HG03280 (cell line): ENCODE results near the gene SMIM32.

Experiments
- ATAC-seq: cut with Tn5 transposase; IDR thresholded peaks from one replicate; pipeline ENCODE4 v1.9.1; 2021; ENCODE audit warnings: mild to moderate bottlenecking, moderate library complexity; ENCODE audit not compliant: unreplicated experiment

The SMIM32 gene

DNA sequence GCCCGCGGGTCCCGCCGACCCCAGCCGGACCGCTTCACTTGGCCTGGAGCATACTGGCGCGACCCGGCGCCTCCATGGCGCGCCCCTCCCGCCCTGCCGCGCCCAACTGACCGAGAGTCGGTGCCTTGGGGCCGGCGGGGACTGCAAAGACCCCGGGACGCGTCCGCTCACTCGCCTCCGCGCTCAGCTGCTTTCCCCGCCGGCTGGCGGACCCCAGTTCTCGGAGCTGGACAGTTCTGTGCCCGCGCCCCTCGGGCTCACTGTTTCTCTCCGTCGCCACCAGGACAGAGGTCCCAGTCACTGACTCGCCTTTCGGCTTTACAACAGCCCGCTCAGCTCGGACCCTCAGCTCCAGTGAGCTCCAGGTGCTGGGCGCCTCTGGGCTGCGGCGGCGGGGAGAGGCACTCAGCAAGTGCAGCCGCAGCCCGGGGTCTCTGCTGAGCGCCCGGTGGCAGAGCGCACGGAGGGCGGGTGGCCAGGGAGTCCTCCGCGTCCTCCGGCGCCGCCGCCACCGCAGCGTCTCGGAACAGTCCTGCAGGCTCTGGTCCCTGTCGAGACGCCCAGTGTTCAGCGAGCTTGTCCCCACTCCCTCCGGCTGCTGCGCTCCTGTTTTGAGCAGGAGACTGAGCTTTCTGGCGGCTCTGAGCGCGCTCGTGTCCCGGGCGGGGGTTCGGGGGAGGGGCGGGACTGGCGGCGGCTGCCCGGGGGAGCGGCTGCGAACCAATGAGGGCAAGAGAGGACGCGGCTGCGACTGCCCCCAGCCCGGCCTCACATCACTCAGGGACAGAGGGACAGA, at the start of gene SMIM32:
Gene SMIM32 (minus strand): TSS at position 637 of the 796 bp plus-strand sequence. CDS start 638 bp downstream, outside the sequence.
- no peak for ATAC-seq

DNA sequence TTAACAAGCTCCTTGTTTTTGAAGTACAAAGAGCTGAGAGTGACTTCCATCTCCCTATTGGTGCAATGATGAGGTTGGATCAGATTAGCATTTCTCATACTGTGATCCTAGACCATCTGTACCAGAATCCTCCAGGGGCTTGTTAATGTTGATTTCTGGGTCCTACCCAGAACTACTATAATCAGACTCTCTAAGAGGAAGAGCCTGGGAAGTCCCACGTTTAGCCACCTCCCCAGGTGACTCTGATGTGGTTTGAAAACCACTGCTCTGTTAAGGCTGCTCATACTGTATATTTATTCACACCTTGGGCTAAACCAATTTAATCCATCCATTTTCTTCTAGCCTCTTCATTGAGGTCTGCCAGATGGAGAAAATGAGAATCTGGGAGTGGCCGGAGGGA, 49.6 kb upstream of the SMIM32 start:
- ATAC-seq, result peak; percentile 50

GRCh38 chr5:136242136-136242535, 49.2 kb upstream of the SMIM32 start:
- ATAC-seq, result peak; percentile 47

- ATAC-seq, result no peak
Observed at GRCh38 chr5:136240894-136241293, 47.9 kb upstream of the SMIM32 start.

- no peak for ATAC-seq
Observed at GRCh38 chr5:136236479-136237083, 43.6 kb upstream of the SMIM32 start.

DNA sequence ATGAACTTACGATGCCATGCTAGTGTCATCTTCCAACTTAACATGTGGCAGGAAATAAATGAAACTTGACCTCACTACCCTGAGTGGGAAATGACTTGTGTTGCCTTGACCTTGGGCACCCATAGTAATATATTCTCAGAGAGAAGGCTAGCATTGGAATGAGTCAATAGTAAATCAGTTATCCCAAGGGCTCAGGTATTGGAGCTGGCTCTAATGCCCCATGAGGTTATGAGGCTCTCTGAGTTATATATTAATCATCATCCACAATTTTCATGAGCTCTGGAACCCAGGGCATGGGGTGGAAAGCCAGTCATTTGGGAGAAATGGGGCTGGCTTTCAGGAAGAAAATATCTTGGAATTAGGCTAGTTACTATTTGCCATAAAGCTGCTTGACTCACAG, 42.4 kb upstream of the SMIM32 start:
- no peak for ATAC-seq

DNA sequence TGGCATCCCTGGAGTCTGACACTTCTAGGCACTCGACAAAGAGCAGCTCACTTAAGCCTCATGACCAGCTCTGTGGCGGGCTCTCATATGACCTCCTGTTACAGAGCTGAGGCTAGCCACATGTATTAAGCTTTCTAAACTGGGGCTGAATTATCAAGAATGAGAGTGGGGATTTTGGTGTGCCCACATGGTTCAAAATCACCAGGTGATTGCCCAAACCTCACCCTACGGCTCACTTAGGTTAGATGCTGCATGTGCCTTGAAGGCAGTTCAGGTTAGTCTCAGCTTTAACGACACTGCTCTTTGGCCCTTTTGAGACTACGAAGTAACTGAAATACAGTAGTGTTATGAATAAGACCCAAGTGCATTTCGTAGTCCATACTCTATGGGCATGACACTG, 39.4 kb upstream of the SMIM32 start:
- no peak for ATAC-seq

DNA sequence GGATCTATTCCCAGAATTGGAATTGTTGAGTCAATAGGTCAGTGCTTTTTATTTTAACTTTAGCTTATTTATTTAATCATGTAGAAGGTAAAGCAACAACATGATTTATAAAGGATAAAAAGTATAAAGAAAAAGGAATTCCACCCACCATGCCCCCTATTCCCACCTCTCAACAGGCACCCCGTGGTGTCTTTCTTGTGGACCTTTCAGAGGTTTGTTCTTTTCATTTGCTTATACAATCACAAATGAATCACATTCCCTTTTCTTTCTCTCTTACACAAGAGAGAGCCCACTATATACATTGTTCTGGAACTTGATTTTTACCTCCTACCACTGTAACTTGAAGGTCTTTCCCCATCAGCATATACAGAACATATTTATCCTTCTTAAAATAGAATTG, 37.2 kb upstream of the SMIM32 start:
- ATAC-seq, result no peak

GRCh38 chr5:136228136-136228757, 35.3 kb upstream of the SMIM32 start:
- no peak for ATAC-seq

DNA sequence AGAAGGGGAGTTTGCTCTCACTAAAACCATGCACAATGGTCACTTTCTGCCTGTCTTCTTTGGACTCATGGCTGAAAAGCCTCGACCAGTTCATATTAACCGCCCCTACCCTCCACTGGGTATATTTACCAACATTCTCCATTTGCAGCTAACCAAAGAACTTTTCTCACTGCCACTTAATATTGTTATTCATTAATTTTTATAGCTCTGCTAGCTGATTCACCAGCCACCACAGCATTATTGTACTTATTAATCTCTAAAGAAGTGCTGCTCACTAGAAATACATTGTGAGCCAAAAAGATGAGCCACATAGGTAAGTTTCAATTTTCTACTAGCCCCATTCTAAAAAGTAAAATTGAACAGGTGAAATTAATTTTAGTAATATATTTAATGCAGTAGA, 33.4 kb upstream of the SMIM32 start:
- ATAC-seq, result no peak

- ATAC-seq, result no peak
Observed at GRCh38 chr5:136225796-136226195, 32.8 kb upstream of the SMIM32 start.

DNA sequence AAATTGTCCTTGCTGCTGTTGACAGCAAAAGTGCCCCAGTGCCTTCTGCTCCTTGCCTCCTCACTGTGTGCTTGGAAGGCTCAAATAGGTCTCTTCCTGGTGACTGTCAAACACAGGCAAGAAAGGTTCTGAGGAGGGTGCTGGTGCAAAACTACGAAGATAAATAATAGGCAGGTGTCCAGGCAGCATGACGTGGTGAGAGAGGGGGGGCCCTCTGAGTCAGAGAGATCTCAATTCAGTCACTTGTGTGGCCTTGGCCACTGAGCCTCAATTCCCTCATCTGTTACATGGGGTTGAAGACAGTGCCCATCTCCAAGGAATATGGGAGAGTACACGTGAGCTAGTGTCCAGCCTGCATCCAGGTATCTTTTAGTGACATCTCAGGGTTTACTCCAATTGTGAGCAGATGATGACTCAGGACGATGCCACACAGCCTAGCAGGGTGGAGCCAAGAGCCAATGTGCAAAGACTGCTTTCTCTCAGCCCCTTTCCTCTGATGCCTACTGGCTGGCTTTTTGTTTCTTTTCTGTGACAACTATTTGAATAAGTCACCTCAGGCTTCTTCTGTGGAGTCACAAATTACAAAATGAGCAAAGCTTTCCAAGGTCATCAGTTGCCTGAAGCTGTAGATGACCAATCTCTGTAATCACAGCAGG, 29.7 kb upstream of the SMIM32 start:
- no peak for ATAC-seq

DNA sequence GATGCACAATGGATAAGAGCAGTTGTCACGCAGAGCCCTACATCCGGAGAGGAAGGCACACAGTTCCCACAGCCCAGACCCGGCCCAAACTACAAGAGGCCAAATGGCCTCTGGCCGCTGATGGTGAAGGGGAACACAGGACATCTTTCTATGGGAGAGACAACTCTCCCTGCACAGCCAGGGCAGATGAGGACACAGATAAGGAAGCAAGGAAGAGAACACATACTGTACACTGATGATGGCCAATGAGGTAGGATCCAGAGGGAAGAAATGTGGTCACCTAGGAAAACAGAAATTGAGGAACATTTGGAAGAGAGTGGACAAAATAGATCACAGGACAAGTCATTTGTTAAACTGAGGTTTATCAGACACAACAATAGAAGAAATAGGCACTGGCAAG, 28.4 kb upstream of the SMIM32 start:
- ATAC-seq, result no peak

DNA sequence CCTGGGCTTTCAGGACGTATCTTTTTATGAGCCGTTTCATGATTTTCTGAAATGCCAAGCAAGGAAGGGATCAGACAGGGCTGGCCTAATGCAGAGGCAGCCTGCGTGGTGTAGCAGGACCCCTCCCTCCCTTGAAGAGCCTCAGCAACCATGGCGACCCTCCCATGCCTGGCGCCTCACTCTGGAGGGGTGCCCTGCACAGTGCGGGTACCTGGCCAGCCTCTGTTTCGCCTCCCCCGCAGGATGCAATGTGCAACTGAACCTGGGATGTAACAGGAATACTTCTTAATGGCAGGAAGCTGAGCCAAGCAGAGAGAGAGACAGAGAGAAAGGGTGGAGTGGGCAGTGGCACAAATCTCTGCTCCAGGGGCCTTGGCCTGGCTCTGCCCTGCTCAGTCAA, 23.3 kb upstream of the SMIM32 start:
- ATAC-seq, result no peak

- no peak for ATAC-seq
Observed at GRCh38 chr5:136215812-136216211, 22.9 kb upstream of the SMIM32 start.

DNA sequence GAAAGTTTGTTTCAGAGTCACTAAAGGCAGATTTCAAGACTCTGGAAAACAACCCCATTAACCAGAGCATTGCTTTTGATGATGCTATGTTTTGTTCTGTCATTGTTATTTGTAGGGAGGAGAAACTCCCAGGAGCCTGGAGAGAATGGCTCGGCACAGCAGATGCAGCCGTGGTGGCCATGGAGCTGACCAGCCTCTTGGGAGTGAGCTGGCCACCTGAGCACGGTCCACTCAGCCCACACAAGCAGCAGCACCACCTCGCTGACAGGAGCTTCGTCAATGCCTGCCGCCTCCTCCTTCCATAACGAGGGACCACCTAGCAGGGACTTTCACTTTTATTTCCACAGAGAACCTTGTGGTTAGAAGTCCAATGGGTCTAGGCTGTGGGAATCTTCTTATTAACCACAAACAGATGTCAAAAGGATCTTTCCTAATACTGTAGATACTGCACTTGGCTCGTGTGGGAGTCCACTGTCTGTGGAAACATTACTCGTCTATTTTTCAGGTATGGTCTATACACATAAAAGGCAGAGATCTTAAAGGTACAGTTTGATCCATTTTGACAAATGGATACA, 21.0 kb upstream of the SMIM32 start:
- no peak for ATAC-seq

GRCh38 chr5:136212252-136212721, 19.3 kb upstream of the SMIM32 start:
- no peak for ATAC-seq

DNA sequence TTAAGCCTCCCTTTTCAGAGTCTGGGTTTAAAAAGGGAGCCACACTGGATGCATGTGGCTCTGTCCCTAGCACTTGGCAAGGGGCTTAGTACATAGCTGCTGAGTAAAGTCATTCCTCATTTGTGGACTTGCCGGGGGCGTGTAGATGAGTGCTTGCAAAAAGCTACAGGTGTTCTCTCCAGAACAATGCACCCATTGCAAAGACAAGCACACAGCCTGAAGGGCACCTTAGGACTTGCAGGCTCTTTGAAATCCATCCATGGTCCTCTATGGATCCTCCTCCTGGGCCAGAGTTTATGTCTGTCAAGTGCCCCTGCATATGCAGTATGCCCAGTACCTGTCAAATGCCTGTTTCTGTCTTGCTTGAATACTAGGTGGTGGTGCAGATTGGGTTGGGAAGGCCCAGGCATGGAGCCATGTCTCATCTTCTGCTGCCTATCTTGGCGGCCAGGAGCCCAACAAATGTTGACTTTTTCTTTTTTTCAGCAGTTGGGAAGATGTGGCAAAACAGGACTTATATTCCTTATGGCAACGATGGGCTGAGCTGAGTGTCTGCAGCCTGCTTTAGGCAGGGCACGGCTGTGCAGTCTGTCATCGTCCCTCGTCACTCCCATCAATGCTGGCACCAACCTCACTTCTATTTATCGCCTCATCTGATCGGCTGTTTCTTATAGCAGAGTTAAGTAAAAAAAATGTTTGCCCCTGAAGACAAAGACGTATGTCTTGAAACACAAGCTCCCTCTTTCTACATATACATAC, 18.5 kb upstream of the SMIM32 start:
- ATAC-seq, result no peak

GRCh38 chr5:136210259-136210658, 17.3 kb upstream of the SMIM32 start:
- no peak for ATAC-seq

DNA sequence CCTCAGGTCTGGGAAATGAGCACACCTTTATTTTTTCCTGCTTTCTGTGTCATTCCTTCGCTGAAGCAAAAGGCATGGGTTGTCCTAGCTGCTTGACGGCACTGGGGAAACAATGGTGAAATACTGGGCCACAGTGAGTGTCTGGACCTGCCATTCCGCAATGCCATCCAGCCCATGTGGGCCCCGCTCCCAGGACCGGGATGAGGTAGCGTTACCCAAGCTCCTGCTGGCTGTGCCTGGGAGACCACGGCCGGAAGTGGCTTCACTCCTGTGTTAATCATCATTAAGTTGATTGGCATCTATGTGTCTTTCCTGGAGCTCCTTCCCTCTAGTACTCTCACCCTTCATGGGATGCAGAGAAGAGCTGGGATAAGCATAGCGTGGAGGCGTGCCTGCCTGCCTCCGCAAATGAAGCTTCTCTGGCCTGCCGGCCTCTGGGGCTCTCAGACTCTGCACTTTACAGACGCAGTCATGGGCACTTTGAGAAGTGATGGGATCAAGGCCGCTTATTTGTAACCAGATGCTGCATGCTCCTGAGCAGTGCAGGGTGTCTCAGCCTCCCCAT, 16.5 kb upstream of the SMIM32 start:
- ATAC-seq, result no peak
